HepG2 (cell line): Measurements from ENCODE around the gene GPR62. TPM values are rescaled to one million over a fixed set of nuclear protein-coding genes. Genes with fewer than 3 reads are reported as not detected.

Source experiments
- HOXA3 ChIP-seq: sonication (generic); formaldehyde crosslinking; IDR thresholded peaks from 2 replicates; pipeline ENCODE4 v1.5.0; 2020; ENCODE audit warnings: missing genetic modification reagents
- MTERF4 ChIP-seq: sonication (generic); formaldehyde crosslinking; IDR thresholded peaks from 2 replicates; pipeline ENCODE4 v1.8.0; 2023; ENCODE audit warnings: mild to moderate bottlenecking, missing genetic modification reagents
- NFRKB ChIP-seq: fragments of 450-650 bp; IDR thresholded peaks from 2 replicates; pipeline ENCODE4 v1.6.1; 2017
- RNF219 ChIP-seq: sonication (generic); formaldehyde crosslinking; IDR thresholded peaks from 2 replicates; pipeline ENCODE4 v1.5.0; 2020; ENCODE audit warnings: mild to moderate bottlenecking, missing genetic modification reagents
- ZBTB43 ChIP-seq: sonication (generic); formaldehyde crosslinking; conservative IDR thresholded peaks from 2 replicates; pipeline ENCODE4 v1.4.0; 2020; ENCODE audit warnings: missing genetic modification reagents
- ZFP62 ChIP-seq: sonication (generic); formaldehyde crosslinking; IDR thresholded peaks from 2 replicates; pipeline ENCODE4 v1.4.0; 2020; ENCODE audit warnings: missing genetic modification reagents
- ZIK1 ChIP-seq: sonication (generic); formaldehyde crosslinking; IDR thresholded peaks from 2 replicates; pipeline ENCODE4 v1.5.0; 2020; ENCODE audit warnings: mild to moderate bottlenecking, low read depth, missing genetic modification reagents, borderline replicate concordance
- ZNF232 ChIP-seq: sonication (generic); formaldehyde crosslinking; IDR thresholded peaks from 2 replicates; pipeline ENCODE4 v1.4.0; 2020; ENCODE audit warnings: missing genetic modification reagents, borderline replicate concordance
- ZNF264 ChIP-seq: sonication (generic); formaldehyde crosslinking; IDR thresholded peaks from 2 replicates; pipeline ENCODE4 v1.4.0; 2020; ENCODE audit warnings: missing genetic modification reagents
- ZNF430 ChIP-seq: sonication (generic); formaldehyde crosslinking; IDR thresholded peaks from 2 replicates; pipeline ENCODE4 v1.9.0; 2021; ENCODE audit warnings: mild to moderate bottlenecking, missing genetic modification reagents
- ZNF572 ChIP-seq: sonication (generic); formaldehyde crosslinking; IDR thresholded peaks from 2 replicates; pipeline ENCODE4 v1.5.1; 2020; ENCODE audit warnings: mild to moderate bottlenecking, missing genetic modification reagents
- polyA plus RNA-seq, 8 experiments: library from polyadenylated mRNA; depleted of rRNA in 3 of 8; stranded (reverse) in 7 of 8; unstranded in 1 of 8; fragments of >200 nt; fragmentation: Illumina TruSeq in 4 of 8; extraction: Trizol in 4 of 8; gene quantifications; 2 replicates each; pipeline versions ENCODE4 v1.2.1 to v1.2.3, GENCODE V29; 2011 to 2016; ENCODE audit warnings: low read depth in 4 of 8, missing spikeins in 1 of 8, mixed read lengths in 1 of 8; ENCODE audit not compliant: insufficient read depth in 1 of 8
- total RNA-seq, 5 experiments: library from RNA; depleted of rRNA; stranded (reverse); fragments of >200 nt; fragmentation: Illumina TruSeq; extraction: Trizol; gene quantifications; 2 replicates each; pipeline ENCODE4 v1.2.3, GENCODE V29; 2016; ENCODE audit warnings: low read depth in 1 of 5
- TF ChIP-seq, protein P1 (sequence below): sonication (generic); formaldehyde crosslinking; IDR thresholded peaks from 2 replicates; pipeline ENCODE4 v1.4.0; 2020; ENCODE audit warnings: missing genetic modification reagents, borderline replicate concordance
- TF ChIP-seq, protein P2 (sequence below): sonication (generic); formaldehyde crosslinking; IDR thresholded peaks from 2 replicates; pipeline ENCODE4 v1.4.0; 2020; ENCODE audit warnings: mild to moderate bottlenecking, missing genetic modification reagents
- TF ChIP-seq, protein P3 (sequence below): sonication (generic); formaldehyde crosslinking; IDR thresholded peaks from 2 replicates; pipeline ENCODE4 v1.5.0; 2020; ENCODE audit warnings: mild to moderate bottlenecking, missing genetic modification reagents

Gene GPR62
- total and polyA plus RNA-seq, 2 of the 13 experiments (the other 11 are each of a cell fraction or from before 2014, with no cell fraction given), result not detected

DNA sequence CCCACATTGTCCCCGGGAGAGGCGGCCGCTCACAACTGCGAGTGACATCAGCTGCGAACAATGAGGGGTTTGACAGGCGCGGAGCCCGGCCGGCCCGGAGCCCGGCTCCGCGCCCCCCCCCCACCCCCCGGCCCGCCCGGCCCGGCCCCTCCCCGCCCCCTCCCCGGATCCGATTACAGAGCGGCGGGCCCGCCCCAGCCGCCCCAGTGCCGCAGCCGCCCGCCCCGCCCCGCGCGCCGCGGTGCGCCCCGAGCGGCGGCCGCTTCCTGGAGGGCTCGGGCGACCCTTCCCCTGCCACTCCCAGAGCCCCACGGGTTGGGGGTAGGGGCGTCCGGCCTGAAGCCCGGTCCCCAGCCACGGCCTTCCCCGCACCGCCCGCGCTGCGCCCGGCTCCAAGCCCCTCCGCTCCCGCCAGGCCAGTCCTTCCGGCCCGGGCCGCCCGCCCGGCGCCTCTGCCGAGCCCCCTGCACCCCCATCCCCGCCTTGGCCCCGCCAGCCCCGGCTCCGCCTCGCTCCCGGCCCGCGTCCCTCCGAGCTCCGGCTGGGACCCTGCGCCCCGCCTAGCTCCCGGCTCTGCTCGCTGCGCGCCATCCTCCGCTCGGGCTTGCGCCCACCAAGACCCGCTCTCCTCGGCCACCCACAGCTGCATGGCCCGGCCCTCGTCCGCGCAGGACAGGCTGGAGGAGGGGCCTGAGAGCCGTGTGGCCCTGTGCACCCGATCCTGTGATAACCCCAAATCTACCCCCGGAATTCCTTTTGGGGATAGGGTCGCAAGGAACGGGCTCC lies 12.4 kb downstream of the GPR62 start, which contains the start of gene PCBP4 (continued):
- TF ChIP-seq, protein P1, sequence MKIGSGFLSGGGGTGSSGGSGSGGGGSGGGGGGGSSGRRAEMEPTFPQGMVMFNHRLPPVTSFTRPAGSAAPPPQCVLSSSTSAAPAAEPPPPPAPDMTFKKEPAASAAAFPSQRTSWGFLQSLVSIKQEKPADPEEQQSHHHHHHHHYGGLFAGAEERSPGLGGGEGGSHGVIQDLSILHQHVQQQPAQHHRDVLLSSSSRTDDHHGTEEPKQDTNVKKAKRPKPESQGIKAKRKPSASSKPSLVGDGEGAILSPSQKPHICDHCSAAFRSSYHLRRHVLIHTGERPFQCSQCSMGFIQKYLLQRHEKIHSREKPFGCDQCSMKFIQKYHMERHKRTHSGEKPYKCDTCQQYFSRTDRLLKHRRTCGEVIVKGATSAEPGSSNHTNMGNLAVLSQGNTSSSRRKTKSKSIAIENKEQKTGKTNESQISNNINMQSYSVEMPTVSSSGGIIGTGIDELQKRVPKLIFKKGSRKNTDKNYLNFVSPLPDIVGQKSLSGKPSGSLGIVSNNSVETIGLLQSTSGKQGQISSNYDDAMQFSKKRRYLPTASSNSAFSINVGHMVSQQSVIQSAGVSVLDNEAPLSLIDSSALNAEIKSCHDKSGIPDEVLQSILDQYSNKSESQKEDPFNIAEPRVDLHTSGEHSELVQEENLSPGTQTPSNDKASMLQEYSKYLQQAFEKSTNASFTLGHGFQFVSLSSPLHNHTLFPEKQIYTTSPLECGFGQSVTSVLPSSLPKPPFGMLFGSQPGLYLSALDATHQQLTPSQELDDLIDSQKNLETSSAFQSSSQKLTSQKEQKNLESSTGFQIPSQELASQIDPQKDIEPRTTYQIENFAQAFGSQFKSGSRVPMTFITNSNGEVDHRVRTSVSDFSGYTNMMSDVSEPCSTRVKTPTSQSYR, result no peak
- TF ChIP-seq ZNF232 (CRISPR knock-in tag) (no peak), ZNF572 (CRISPR knock-in tag) (no peak), ZFP62 (no peak), ZIK1 (CRISPR knock-in tag) (0 out of 2 replicates have a peak, but pooled peaks have one; percentile 5), HOXA3 (CRISPR knock-in tag) (peak; percentile 29; the same call in 1 of the 2 replicates), ZBTB43 (CRISPR knock-in tag) (no peak), ZNF430 (CRISPR knock-in tag) (peak; percentile 45; the same call in 1 of the 2 replicates), RNF219 (no peak), NFRKB (no peak), MTERF4 (CRISPR knock-in tag) (0 out of 2 replicates have a peak, but pooled peaks have one; percentile 52), ZNF264 (CRISPR knock-in tag) (no peak)
- TF ChIP-seq, protein P2, sequence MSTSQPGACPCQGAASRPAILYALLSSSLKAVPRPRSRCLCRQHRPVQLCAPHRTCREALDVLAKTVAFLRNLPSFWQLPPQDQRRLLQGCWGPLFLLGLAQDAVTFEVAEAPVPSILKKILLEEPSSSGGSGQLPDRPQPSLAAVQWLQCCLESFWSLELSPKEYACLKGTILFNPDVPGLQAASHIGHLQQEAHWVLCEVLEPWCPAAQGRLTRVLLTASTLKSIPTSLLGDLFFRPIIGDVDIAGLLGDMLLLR (CRISPR knock-in tag), result 0 out of 2 replicates have a peak, but pooled peaks have one; percentile 19
- TF ChIP-seq, protein P3, sequence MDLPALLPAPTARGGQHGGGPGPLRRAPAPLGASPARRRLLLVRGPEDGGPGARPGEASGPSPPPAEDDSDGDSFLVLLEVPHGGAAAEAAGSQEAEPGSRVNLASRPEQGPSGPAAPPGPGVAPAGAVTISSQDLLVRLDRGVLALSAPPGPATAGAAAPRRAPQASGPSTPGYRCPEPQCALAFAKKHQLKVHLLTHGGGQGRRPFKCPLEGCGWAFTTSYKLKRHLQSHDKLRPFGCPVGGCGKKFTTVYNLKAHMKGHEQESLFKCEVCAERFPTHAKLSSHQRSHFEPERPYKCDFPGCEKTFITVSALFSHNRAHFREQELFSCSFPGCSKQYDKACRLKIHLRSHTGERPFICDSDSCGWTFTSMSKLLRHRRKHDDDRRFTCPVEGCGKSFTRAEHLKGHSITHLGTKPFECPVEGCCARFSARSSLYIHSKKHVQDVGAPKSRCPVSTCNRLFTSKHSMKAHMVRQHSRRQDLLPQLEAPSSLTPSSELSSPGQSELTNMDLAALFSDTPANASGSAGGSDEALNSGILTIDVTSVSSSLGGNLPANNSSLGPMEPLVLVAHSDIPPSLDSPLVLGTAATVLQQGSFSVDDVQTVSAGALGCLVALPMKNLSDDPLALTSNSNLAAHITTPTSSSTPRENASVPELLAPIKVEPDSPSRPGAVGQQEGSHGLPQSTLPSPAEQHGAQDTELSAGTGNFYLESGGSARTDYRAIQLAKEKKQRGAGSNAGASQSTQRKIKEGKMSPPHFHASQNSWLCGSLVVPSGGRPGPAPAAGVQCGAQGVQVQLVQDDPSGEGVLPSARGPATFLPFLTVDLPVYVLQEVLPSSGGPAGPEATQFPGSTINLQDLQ (CRISPR knock-in tag), result 0 out of 2 replicates have a peak, but pooled peaks have one; percentile 48
